Hepatocyte (in vitro differentiated cells): ENCODE measurements around the gene RXRA.

Experiments
- CTCF ChIP-seq: fragments of 200-600 bp; sonication (generic); IDR thresholded peaks from 2 replicates; pipeline ENCODE4 v1.5.1; 2016; ENCODE audit warnings: antibody characterized with exemption, mild to moderate bottlenecking; ENCODE audit not compliant: poor library complexity
- EZH2 ChIP-seq: fragments of 200-600 bp; sonication (generic); IDR thresholded peaks from 2 replicates; pipeline ENCODE4 v1.6.1; 2016; ENCODE audit warnings: antibody characterized with exemption, mild to moderate bottlenecking, borderline replicate concordance

- TF ChIP-seq CTCF: no peak
- TF ChIP-seq EZH2: no peak
Observed at GRCh38 chr9:134333874-134334581, 7.8 kb downstream of the RXRA start.
